ENCODE results near the gene EIF3B.
"Not testable (repeated sequence)": the region's sequence is repeated elsewhere in the genome, so short reads cannot be mapped to it uniquely, and the experiment has no call there.

Gene EIF3B

GRCh38 chr7:2403718-2404648, 49.4 kb downstream of the EIF3B start:
- peak; percentile 73 for DNase-seq

- DNase-seq: no peak
These were observed 50.1 kb downstream of the EIF3B start for GRCh38 chr7:2404714-2405119.

DNA sequence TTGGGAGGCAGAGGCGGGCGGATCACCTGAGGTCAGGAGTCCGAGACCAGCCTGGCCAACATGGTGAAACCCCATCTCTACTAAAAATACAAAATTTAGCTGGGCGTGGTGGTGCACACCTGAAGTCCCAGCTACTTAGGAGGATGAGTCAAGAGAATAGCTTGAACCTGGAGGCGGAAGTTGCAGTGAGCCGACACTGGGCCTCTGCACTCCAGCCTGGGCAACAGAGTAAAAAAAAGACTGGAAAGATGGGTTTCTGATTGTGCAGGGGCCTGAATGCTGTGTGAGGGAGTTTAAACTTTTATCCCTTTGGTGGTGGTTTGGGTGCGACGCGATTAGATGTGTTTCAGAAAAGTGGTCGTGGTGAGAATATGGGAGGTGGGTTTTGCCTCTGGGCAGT, 50.6 kb downstream of the EIF3B start:
- no peak for DNase-seq

GRCh38 chr7:2405601-2406345, 51.1 kb downstream of the EIF3B start:
- DNase-seq: peak; percentile 84

DNA sequence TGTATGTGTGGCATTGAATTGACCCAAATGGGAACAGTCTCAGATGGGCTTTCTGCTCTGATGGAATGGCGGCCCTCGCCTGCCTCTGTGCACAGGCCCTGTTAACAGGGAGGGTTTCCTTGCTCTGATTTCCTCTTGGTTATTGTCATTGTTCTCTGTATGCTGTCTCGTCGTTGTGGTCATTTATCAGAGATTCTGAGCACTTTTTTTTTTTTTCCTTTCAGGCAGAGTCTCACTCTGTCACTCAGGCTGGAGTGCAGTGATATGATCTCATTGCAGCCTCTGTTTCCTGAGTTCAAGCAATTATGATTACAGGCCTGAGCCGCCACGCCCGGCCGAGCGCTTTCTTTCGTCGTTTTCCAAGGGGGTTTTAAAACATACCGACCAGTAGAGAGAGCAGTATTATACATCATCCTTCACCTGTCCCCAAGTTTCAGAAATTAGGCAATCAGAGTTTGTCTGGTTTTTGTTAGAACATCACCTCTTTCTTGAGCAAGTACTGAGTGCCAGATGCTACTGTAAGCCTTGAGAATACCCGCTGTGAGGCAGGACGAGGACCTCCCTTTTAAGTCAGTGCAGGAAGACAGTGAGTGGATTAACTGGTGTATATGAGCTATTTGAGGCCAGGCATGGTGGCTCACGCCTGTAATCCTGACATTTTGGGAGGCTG, 55.3 kb downstream of the EIF3B start:
- DNase-seq: no peak

- no peak for DNase-seq
These were observed 56.4 kb downstream of the EIF3B start for GRCh38 chr7:2411049-2411448.

- DNase-seq: no peak
These were observed 57.4 kb downstream of the EIF3B start for GRCh38 chr7:2411815-2412586.

- DNase-seq: no peak
These were observed 58.1 kb downstream of the EIF3B start for GRCh38 chr7:2412587-2413201.

DNA sequence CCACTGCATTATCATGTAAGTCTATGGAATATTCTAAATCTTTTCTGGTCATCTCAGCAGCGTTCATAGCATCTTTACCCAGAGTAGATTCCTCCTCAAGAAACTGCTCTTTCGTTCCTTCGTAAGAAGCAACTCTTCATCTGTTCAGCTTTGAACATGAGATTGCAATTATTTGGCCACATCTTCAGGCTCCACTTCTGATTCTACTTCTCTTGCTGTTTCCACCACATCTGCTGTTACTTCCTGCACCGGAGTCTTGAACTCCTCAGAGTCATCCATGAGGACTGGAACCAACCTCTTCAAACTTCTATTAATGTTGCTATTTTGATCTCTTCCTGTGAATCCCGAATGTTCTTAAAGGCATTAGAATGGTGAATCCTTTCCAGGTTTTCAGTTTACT, 61.4 kb downstream of the EIF3B start:
- DNase-seq: no peak

GRCh38 chr7:2416650-2417049, 62.0 kb downstream of the EIF3B start:
- no peak for DNase-seq

GRCh38 chr7:2417178-2417577, 62.6 kb downstream of the EIF3B start:
- DNase-seq: not testable (repeated sequence)

DNA sequence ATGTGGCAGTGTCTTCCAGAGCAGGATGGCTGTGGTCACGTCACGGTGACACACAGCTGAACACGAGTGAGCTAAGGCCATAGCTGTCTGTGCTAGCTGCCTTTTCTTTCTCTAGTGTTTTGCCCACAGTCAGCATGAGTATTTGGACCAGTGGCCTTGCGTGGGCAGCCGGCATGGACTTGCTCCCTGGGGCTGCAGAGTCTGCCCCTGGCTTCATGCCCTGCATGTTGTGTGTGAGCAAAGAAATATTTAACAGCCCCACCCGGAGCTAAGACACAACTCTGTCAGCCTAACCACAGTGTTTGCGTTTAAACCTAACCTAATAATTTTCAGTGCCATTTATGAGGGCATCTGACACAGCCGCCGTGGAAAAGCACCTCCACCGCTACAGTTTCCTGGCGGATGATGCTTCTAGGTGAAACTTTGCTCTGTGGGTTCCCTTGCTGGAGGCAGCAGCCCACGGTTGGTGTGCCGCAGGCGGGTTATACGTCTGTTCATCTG, 63.4 kb downstream of the EIF3B start:
- DNase-seq: peak; percentile 78

GRCh38 chr7:2420216-2420933, 65.7 kb downstream of the EIF3B start:
- no peak for DNase-seq

- DNase-seq: no peak
These were observed 67.3 kb downstream of the EIF3B start for GRCh38 chr7:2421943-2422310.

DNA sequence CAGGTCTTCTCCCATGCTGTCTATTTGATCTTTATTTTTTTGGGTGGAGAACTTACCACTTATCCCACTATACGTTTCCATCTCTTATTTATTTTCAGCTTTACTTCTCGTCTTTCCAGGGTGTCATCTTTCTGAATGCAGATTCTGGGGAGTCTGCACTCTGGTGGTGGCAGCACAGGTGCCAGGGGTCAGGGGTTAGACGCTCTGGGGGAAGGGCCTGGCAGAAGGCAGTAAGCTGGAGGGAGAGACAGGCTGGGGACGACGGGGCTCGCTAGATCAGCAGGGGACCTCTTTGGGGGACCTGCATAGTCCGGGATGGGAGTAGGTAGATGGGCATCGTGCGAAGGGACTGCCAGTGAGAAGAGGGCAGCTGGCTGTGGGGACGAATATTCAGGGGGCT, 71.1 kb downstream of the EIF3B start:
- DNase-seq: no peak

Measured in activated effector memory CD4-positive, alpha-beta T cell treated with anti-CD3 and anti-CD28 coated beads, Interleukin-2, amount 50 U/mL, for 16 hours (primary cell).